Adrenal gland (tissue), 12 donors: ENCODE measurements around the gene CRK. TPM values are rescaled to one million over a fixed set of nuclear protein-coding genes. Genes with fewer than 3 reads are reported as not detected.

Experiments used
- DNase-seq, 7 donors: peaks; one replicate each; pipeline ENCODE4 v3.0.0-alpha.2; 2019 to 2020
- H3K27ac ChIP-seq, 5 donors: fragments of 200-600 bp; sonication (generic) in 4 of 5; 1 replicate in 3 of 5; 2 replicates in 2 of 5; pipeline versions ENCODE4 v1.5.1 to v1.8.0; 2016 to 2020; ENCODE audit warnings: mild to moderate bottlenecking in 1 of 5
- H3K27me3 ChIP-seq: fragments of 200-600 bp; 2 replicates; pipeline ENCODE4 v1.8.0; 2021
- H3K36me3 ChIP-seq, 2 donors: fragments of 200-600 bp; replicated peaks in 1 of 2; 1 replicate in 1 of 2; 2 replicates in 1 of 2; pipeline versions ENCODE4 v1.5.1 to v1.8.0; 2018 to 2022
- H3K4me1 ChIP-seq, 2 donors: fragments of 200-600 bp; replicated peaks in 1 of 2; 1 replicate in 1 of 2; 2 replicates in 1 of 2; pipeline versions ENCODE4 v1.5.1 to v1.8.0; 2018 to 2021
- H3K4me3 ChIP-seq, 4 donors: fragments of 200-600 bp; sonication (generic) in 3 of 4; one replicate each; pipeline ENCODE4 v1.5.1; 2016 to 2018
- H3K9me3 ChIP-seq, 3 donors: fragments of 200-600 bp; sonication (generic) in 1 of 3; replicated peaks in 1 of 3; 1 replicate in 2 of 3; 2 replicates in 1 of 3; pipeline versions ENCODE4 v1.5.1 to v1.8.0; 2016 to 2021
- CTCF ChIP-seq, 6 experiments: fragments of 450-650 bp in 4 of 6; fragments of 200-600 bp in 2 of 6; sonication (generic) in 1 of 6; IDR thresholded peaks; 1 replicate in 5 of 6; 2 replicates in 1 of 6; pipeline versions ENCODE4 v1.5.1 to v1.8.0; 2016 to 2021; ENCODE audit warnings: antibody characterized with exemption in 6 of 6, mild to moderate bottlenecking in 2 of 6, moderate library complexity in 1 of 6
- POLR2A ChIP-seq, 2 donors: fragments of 450-650 bp; IDR thresholded peaks; one replicate each; pipeline ENCODE4 v1.6.1; 2017; ENCODE audit warnings: antibody characterized with exemption in 2 of 2, mild to moderate bottlenecking in 2 of 2, moderate library complexity in 1 of 2
- WGBS, 4 donors: extraction: QIAGEN DNeasy Blood & Tissue Kit in 2 of 4; methylation state at CpG; one replicate each; pipeline versions ENCODE4 v1.1.5 to v1.1.7; 2013 to 2017; 5-methylcytosine and 5-hydroxymethylcytosine counted together
- intact Hi-C, 2 donors: fragments of 100-400 bp; cut with DNase I; formaldehyde crosslinking; loops; one replicate each; pipeline versions ENCODE4 v1.14.1 to v1.15.0; 2022 to 2023
- polyA plus RNA-seq, 3 donors: library from polyadenylated mRNA; stranded (reverse); fragments of 200-250 nt in 2 of 3; fragments of 350-450 nt in 1 of 3; fragmentation: Illumina TruSeq in 1 of 3; extraction: RNeasy Lipid Tissue Mini Kit (QIAGEN cat#74804) in 1 of 3; gene quantifications; one replicate each; pipeline ENCODE4 v1.2.3, GENCODE V29; 2013 to 2014
- total RNA-seq, 9 donors: library from RNA; depleted of rRNA in 4 of 9; stranded (reverse); fragments of >200 nt in 4 of 9; fragments of 120-200 nt in 1 of 9; fragmentation: NEBNext Ultra II Directional in 1 of 9; extraction: Animal tissue kit (Norgen Biotek cat#: 25700) in 1 of 9; gene quantifications; one replicate each; pipeline versions ENCODE4 v1.1.0 to v1.2.4, GENCODE V29; 2013 to 2023
- donor health status: healthy with polysubstance abuse.
- donor health status: Bipolar disorder and iron deficiency.
- donor health status: DM: yes; HTN: yes; CAD: no.
- donor health status: DM: no; HTN: no; CAD: no.
- donor health status: DM: no; HTN: no; CAD: no.
- donor health status: DM: yes; HTN: yes; CAD: no.

Gene CRK
- total and polyA plus RNA-seq, 12 donors = 20.3 to 80.6 (median 58.5) TPM

- H3K4me3 ChIP-seq = no peak overlapping the region
- intact Hi-C loops = no loop called here
- H3K4me1 ChIP-seq = no peaks in the 10 kb centered on the region
- no peak for TF ChIP-seq CTCF (IDR thresholded peaks at IDR 0.05)
- TF ChIP-seq POLR2A (IDR thresholded peaks at IDR 0.05) = no peak
- DNase-seq = no peak
- H3K9me3 ChIP-seq = no peaks in the 10 kb centered on the region
- no peak overlapping the region for H3K27ac ChIP-seq
- peaks cover 0 to 22% of the 10 kb centered on the region in 2 donors for H3K36me3 ChIP-seq
- H3K27me3 ChIP-seq = no peaks in the 10 kb centered on the region
- 79 to 88% (median 85%) methylated on average over 10 of the region's 10 CpGs for WGBS, 4 donors
Observed at GRCh38 chr17:1503699-1504098, 47.7 kb upstream of the CRK start.

- peaks cover 0 to 22% of the 10 kb centered on the region in 2 donors for H3K36me3 ChIP-seq
- WGBS, 4 donors = 83 to 88% (median 83%) methylated on average over 9 of the region's 9 CpGs
- intact Hi-C loops = no loop called here
- no peaks in the 10 kb centered on the region for H3K9me3 ChIP-seq
- DNase-seq = no peak
- H3K4me3 ChIP-seq = no peak overlapping the region
- no peaks in the 10 kb centered on the region for H3K4me1 ChIP-seq
- TF ChIP-seq POLR2A (IDR thresholded peaks at IDR 0.05) (no peak), CTCF (IDR thresholded peaks at IDR 0.05) (no peak)
- H3K27me3 ChIP-seq = no peaks in the 10 kb centered on the region
- H3K27ac ChIP-seq = no peak overlapping the region
Observed at GRCh38 chr17:1498869-1499268, 42.8 kb upstream of the CRK start.

GRCh38 chr17:1498233-1498632 lies 42.2 kb upstream of the CRK start:
- H3K27ac ChIP-seq = no peak overlapping the region
- no peaks in the 10 kb centered on the region for H3K4me1 ChIP-seq
- TF ChIP-seq CTCF (IDR thresholded peaks at IDR 0.05) = no peak
- no peak for TF ChIP-seq POLR2A (IDR thresholded peaks at IDR 0.05)
- H3K9me3 ChIP-seq = no peaks in the 10 kb centered on the region
- no peak overlapping the region for H3K4me3 ChIP-seq
- DNase-seq = no peak
- WGBS, 4 donors = 75 to 100% (median 87%) methylated on average over 2 of the region's 2 CpGs
- no peaks in the 10 kb centered on the region for H3K27me3 ChIP-seq
- peaks cover 0 to 22% of the 10 kb centered on the region in 2 donors for H3K36me3 ChIP-seq
- intact Hi-C loops = no loop called here

- DNase-seq = no peak
- 78 to 86% (median 81%) methylated on average over 11 to 15 of the region's 15 CpGs for WGBS, 4 donors
- Histone ChIP-seq H3K9me3 (no peaks in the 10 kb centered on the region), H3K4me3 (no peak overlapping the region), H3K4me1 (no peaks in the 10 kb centered on the region), H3K27ac (no peak overlapping the region), H3K27me3 (no peaks in the 10 kb centered on the region), H3K36me3 (peaks cover 0 to 22% of the 10 kb centered on the region in 2 donors)
- intact Hi-C loops = no loop called here
- no peak for TF ChIP-seq POLR2A (IDR thresholded peaks at IDR 0.05)
- no peak for TF ChIP-seq CTCF (IDR thresholded peaks at IDR 0.05)
Observed at GRCh38 chr17:1497831-1498230, 41.8 kb upstream of the CRK start.
